ENCODE results near the gene CNOT4.
"Not testable (repeated sequence)": the region's sequence is repeated elsewhere in the genome, so short reads cannot be mapped to it uniquely, and the experiment has no call there.

Gene CNOT4

DNA sequence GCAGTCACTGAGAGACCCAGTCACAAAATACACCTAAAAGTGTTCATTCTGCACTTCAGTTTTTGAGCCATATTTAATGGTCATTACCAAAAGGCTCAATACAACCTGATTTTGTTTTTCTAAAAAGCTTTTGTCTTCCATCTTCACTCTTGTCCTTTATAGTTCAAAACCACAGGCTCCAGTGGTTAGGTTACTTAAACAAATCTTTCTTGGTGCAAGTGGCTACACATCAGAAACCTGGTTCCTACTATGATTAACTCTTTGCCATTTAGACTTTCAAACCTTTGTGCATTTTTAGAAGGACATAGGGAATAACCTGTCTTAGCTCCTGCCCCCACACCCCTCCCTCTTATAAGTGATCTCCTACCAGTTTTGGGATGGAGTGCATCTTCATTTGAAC, 140.5 kb downstream of the CNOT4 start:
- intact Hi-C loops (cut with DNase I) = no loop called here
- no peak for DNase-seq

DNA sequence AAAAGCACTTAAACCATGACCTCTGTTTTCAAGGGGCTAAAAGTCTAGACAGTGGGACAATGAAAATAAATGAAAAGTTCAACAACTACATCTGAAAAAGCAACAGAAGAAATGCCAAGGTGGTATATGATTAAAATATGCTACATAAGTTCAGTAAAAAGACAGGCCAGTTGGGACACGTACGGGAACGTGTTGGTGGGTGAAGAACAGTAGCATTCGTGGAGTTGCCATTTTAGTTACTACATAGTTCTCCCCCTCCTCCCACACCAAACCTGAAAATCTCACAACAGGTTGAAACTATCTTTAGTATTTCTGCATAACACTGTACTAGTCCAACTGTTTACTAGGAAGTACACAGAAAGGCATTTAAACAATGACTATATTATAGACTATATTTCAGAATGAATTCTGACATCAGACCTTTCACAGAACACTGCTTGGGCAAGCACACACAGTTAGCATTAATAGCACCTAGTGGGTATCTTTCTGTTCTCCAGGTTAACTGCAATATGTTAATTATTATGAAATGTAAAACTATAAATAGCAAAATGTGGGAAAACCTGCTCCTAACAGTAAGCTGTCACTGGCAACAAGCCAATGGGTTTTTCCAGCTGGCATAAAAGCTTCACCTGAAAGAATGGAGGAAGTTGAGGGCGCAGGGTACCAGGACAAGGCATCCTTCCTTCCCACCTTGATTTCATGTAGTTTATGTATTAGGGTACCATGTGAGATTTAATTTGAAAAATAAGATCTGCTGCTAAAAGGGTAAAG, 141.3 kb downstream of the CNOT4 start:
- intact Hi-C loops (cut with DNase I) = no loop called here
- no peak for DNase-seq

DNA sequence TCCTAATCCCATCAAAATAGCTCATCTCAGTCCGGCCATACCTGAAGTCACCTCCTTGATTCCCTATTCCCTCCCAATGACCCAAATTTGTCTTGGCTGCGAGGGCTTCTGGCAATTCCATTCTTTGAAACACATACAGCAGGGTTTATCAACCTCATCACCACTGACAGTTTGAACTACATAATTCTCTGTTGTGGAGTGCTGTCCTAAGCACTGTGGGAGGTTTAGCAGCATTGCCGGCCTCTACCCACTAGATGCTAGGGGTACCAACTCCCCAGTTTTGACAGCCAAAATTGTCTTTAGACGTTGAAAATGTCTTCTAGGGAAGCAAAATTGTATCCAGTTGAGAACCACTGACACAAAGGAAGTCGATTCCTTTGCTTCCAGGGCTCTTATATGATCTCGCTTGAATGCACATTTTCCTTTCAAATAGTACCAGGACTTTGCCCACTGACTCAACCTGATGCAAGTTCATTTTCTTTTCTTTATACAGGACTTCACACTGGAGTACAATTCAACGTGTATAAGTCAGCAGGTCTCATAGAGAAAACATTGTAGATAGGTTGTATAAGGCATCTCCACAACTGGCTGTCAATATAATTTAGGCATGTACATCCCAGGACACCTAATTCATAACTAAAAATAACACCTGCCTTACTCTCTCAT, 142.9 kb downstream of the CNOT4 start:
- no peak for DNase-seq
- intact Hi-C loops (cut with DNase I) = no loop called here

DNA sequence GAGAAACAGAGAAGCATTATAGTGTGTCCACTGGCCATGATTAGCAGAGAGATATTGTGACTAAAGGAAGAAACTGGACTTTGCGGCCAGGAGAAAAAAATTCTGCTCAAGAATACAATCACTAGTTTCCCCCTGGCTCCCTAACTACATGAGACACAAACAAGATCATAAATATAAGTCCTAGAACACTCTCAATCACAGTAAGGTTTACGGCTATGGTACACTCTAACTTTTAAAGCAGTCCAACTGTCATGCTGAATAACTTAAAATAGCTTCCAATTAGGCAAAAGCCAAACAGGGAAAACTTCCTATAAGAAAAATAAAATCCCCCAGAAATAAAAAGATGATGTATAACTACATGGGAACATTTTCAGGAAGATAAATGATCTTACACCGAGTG, 144.2 kb downstream of the CNOT4 start:
- no peak for DNase-seq
- intact Hi-C loops (cut with DNase I) = no loop called here

DNA sequence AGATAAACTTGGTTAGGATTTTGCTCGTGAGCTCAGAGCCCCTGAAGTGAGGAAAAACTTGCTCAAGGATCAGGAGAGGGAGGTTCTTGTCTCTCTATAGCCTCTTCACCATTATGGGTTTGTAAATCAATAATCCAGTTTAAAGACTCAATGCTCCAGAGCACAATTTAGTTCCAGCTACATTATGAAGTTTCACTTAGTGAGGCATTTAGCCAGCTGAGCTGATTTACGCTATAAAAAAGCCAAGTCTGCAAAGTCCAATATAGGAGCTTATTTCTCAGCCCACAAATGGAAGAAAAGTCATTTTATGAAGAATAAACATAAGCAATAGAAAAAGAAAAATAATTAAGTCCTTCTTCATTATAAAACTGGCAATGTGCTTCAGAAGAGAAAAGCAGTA, 145.7 kb downstream of the CNOT4 start:
- intact Hi-C loops (cut with DNase I) = no loop called here
- DNase-seq = no peak

DNA sequence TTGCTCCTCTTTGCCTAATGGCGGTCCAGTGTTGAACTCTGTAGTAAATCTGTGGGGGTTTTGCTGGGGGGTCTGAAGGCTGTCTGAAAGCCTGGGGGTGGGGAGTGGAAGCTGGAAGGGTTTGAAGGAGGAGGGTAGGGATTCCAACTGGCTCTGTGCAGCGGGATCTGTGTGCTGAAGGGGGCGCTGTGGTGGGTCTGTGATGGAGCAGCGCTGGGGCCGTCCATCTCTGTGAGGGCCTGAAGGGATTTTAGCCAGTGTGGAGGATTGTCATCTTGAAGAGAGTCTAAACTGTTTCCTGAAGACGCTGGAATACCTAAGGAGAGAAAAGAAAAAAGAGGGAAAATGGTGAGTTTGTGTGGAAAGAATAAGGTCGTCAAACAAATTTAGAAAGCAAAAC, 147.0 kb downstream of the CNOT4 start:
- no peak for DNase-seq
- intact Hi-C loops (cut with DNase I) = no loop called here

DNA sequence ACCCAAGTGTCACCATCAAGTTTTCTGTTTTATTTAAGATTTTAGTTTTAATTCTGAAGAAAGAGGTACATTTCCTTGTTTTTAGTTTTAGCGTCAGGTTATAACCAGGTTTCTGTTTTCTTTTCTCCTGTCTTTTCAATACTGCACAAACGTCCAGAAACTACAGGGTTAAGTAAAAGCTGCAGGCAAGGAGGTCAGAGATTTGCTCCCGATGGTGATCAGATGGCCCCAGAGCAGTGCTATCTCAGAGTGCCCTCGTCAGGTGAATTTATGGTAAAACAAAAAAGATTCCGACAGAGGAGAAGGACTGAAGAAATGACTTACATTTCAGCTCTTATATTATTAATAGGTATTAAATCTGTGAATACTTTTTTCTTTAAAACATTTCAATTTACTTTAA, 148.1 kb downstream of the CNOT4 start:
- no peak for DNase-seq
- intact Hi-C loops (cut with DNase I) = no loop called here

DNA sequence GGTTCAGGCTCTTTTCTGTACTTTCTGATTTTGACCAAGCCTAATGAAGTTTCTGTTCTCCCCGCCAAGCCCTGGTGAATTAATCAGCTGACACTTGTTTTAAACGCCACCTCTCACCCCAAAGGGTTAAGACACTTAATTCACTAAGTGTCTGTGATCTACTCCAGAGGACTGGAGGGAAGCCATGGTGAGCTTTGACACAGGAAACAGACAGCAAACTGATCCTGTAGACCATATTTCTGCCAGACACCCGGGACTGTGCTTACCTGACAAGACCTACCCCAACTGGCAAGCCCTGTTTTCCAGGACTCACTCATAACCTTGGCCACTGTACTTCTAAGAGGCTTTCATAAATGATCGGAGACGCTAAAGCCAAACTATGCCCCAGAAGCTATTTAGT, 150.3 kb downstream of the CNOT4 start:
- intact Hi-C loops (cut with DNase I) = no loop called here
- no peak for DNase-seq

DNA sequence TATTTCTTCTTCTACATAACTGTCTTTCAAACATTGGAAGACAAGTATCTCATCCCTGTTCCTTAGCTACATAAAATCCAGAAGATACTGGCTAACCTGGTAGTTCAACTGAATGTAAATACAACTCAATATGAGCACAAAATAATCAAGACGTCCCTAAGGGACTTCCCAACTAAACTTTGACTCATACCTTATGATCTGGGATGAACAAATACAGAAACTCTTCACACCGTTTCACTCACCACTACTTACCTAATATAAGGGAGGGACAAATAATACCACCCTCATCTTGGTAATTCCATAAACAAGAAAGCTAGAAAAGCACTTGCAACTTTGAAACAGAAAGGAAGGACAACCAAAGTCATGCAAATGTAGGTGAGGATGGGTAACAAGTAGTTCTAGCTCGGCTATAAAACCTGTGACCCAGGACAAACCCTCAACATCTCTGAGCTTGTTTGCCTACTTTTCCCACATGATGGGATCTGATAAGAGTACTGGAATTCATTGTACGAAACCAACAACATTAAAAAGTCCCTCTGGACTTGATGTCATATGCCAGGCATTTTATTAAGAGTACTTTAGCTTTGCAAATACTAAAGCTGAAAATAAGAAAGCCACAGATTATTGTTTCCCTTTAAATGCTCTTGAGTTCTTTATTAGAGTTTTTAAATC, 154.4 kb downstream of the CNOT4 start:
- DNase-seq = no peak
- intact Hi-C loops (cut with DNase I) = no loop called here

DNA sequence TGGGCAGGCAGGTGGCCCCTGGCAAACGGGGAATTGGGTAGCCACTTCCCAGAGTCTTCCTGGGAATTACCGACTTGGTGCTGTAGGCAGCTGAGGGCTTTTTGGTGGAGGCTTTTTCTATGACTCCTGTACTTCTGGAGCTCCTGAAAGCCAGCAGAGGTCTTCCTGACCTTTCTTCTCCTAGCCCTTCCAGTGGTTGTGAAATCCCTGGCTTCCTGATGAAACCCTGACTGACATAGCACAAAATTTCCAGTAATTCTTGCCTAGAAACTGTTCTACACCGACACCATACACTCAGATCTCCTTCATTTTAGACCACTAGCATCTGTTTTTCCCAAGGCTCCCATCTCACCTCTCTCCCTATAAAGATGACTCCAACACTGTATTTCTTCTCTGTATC, 156.1 kb downstream of the CNOT4 start:
- no peak for DNase-seq
- intact Hi-C loops (cut with DNase I) = no loop called here

DNA sequence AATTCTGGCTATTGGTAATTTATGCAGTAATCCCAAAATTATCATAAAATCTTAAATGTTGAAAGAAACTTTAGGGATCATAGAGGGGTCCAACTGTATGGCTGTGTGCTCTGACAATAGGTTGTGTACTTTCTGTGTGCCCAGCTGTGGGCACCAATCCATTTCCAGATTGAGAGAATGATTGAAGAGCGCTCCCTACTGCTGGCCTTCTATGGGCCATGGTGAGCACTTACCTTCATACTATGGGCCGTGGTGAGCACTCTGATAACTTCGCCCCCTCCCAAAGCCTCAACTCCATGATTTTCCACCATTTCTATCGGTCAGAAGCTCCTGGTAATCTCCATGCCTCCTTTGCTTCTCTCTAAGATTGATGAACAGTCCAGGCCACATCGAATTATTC, 157.6 kb downstream of the CNOT4 start:
- no peak for DNase-seq
- intact Hi-C loops (cut with DNase I) = no loop called here

DNA sequence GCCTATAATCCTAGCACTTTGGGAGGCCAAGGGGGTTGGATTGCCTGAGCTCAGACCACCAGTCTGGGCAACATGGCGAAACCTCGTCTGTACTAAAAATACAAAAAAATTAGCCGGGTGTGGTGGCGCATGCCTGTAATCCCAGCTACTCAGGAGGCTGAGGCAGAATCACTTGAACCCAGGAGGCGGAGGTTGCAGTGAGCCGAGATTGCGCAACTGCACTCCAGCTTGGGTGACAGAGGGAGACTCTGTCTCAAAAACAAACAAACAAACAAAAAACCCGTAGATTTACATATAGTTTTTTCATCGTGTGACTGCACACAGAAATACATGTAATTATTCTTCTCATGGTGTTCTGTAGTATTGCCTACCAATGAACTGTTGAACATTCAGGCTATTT, 158.8 kb downstream of the CNOT4 start:
- DNase-seq; intact Hi-C loops (cut with DNase I): not testable (repeated sequence)

DNA sequence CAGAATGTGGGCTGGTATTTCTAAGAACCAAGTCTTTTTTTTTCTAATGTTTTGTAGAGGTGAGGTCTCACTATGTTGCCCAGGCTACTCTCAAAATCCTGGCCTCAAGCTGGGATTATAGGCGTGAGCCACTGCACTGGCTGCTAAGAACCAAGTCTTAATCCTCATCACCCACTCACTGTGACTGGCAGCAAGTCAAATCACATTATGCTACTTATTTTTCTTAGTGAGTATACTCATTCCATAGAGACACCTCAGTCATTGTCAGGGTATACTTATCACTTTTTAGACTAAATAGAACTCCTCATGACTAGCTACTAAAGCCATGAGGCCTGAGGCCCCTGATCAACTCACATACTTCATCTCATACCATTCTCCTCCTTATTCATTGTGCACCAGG, 160.2 kb downstream of the CNOT4 start:
- intact Hi-C loops (cut with DNase I) = no loop called here

DNA sequence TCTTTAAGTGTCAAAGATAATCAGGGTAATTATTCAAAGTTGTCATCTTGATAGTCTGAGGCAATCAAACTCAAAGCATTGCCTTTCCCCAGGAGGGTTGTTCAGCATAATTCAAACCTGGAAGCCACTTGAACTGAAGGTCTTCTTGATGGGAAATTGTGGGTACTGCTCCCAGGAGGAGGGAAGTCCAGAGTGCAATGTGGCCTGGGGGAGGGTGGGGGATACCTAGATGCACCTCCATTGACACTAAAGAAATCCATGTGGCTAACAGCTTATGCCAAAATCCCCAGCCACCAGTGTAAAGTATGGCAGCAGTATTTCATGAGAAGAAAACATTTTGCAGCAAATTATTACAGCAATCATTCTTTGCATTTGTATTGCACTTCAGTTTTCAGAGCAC, 161.4 kb downstream of the CNOT4 start:
- intact Hi-C loops (cut with DNase I) = no loop called here
- DNase-seq = no peak

More for the DNA sequence above, 160.2 kb downstream of the CNOT4 start:
- DNase-seq = no peak

DNA sequence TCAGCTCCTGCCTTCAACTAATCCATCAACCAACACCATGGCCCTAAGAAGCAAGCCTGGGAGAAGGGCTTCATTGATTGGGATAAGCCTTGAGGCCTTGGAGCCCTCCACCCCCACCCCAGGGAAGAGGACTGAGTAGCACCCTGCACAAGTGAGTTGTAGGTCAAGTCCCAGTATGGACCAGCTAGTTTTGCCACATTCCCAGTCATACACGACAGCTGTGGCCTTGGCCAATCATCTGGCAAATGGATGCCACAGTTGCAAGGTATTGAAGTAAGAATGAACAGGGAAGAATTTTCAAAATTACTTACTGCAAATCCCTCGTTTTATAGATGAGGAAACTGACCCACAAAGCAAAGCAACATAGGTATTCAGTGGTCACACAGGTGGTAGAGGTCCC, 166.5 kb downstream of the CNOT4 start:
- DNase-seq = no peak
- intact Hi-C loops (cut with DNase I) = no loop called here

DNA sequence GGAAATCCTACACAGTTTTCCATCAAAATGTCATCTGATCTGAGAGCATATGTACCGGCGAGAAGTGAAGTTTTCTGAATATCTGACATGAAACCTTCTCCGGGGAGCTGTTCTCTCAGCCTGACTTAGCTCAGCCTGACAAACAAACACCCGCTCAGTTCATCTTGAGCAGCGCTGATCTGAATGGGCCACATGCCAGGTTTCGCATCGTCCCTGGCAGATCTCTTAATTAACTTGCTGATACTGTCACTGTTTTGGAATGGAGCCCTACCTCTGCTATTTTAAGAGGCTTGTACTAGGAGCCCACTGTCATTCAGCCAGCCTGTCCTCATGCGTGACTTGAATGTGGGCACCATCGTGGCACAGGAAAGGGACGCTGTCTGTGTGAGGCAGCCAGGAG, 167.0 kb downstream of the CNOT4 start:
- intact Hi-C loops (cut with DNase I) = no loop called here
- peak; percentile 29 to 93 (median 58) for DNase-seq

DNA sequence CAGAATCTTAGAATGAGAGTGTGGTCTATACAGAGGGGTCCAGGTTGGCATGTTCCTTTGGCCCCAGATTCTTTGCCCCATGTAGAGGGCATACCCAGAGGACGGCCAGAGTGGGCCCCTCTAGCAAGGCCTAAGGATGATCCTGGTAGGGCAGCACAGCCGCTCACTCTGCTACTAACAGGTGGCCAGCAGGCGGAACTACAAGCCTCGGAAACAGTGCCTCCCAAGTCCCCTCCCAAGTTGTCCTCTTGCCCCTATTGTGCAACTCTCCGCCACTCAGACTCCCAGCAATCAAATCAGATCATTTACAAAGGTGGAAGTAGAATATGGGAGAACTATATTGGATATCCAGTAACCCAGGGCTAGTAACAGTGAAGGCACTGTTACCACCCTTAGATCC, 168.9 kb downstream of the CNOT4 start:
- DNase-seq = no peak
- intact Hi-C loops (cut with DNase I) = no loop called here

DNA sequence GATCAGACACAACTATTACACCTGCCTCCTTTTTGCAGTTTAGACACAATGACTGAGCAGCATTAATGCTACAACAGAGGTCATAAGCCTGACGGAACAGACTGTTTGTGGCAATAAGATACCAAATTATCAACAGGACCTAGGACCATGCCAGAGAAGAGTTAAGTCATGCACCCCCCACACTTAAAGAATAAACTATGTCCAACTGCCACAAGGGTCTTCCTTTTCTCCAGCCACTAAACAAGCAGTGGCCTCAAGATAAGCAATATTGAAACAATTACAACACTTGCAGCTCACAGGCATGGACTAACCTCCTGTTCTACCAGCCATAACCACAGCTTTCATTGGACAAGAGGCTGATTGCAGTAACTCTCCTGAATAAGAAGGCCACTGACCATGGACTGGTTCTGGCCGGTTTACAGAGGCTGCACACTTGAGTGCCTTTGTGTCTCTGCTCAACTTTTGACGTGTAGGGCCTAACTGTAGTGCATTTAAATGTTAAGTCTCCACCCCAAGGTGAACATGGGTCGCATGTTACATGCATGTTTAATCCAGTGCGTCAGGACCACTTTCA, 171.8 kb downstream of the CNOT4 start:
- intact Hi-C loops (cut with DNase I) = loop anchor here (10.0 kb wide), 1 partner anchor 53 kb away; no protein-coding TSS in a partner anchor
- no peak for DNase-seq

DNA sequence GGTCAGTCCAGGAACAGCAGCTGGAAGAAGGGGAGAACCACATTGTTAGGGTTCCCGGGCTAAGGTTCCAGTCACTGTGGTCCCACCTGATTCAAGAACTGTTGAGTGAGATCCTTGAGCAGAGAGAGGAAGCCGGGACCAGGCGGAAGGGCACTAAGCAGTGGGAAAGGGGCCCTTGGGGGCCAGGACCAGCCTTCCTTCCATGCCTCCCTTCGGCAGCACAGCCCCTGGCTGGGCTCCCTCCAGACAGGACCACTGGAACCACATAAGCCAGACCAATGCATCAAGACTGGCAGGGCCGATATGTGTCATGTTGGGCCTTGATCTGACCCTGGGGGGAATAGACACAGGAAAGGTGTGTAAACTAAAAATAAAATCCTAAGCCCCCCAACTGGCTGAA, 172.4 kb downstream of the CNOT4 start:
- no peak for DNase-seq
- intact Hi-C loops (cut with DNase I) = loop anchor here (10.0 kb wide), 1 partner anchor 53 kb away; no protein-coding TSS in a partner anchor

DNA sequence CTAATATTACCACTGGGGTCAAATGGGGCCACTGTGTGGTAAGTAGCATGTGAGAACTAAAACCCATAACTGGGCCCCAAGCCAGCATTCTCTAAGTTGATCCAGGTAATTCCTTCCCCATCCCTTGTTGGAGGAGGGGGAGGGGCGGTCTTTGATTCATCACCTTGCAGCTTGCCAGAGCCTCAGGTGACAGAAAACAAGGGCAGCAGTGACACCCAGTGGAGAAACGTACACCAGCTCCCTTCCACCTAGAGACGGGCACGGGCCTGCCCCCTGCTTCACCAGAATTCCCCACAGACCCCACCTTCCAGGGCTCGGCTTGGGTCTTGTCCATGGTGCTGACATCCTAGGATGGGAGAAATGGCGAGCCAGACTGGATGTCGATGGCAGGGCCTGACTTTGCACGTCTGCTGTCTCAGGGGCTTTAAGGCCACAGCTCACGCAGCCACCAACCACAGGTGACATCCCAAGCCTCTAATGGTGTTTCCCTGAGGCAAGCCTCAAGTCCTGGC, 174.2 kb downstream of the CNOT4 start:
- DNase-seq = peak in 5 of 10 donors; percentile 21 to 85 (median 27)
- intact Hi-C loops (cut with DNase I) = loop anchor here (10.0 kb wide), 1 partner anchor 51 kb away; no protein-coding TSS in a partner anchor
